HFF-Myc (cell line): ENCODE results near the gene RPS10.

ENCODE experiments used
- DNase-seq: peaks from one replicate; pipeline ENCODE4 v3.0.0-alpha.2; 2011; ENCODE audit warnings: low read depth; ENCODE audit errors: extremely low read depth
- H3K4me3 ChIP-seq: replicated peaks from 2 replicates; pipeline ENCODE4 v1.5.1; 2011; ENCODE audit warnings: low read depth, mild to moderate bottlenecking, control low read depth, low read length
- CTCF ChIP-seq: IDR thresholded peaks from 2 replicates; pipeline ENCODE4 v1.5.1; 2012; ENCODE audit warnings: mild to moderate bottlenecking, low read depth, low read length, control low read depth; ENCODE audit errors: missing control alignments

RPS10 gene

DNA sequence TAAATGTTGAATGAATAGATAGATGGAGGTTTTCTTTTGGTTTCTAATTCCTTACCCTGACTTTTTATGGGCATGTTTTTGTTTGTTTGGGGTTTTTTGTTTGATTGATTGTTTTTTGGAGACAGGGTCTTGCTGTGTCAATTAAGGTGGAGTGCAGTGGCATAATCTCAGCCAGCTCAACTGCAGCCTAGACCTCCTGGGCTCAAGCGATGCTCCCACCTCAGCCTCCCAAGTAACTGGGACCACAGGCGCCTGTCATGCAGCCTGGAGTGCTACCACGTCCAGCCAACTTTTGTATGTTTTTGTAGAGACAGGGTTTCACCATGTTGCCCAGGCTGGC, 31.9 kb downstream of the RPS10 start:
- H3K4me3 ChIP-seq, result no peak overlapping the region
- no peak for TF ChIP-seq CTCF
- no peak for DNase-seq

GRCh38 chr6:34393191-34393965, 32.5 kb downstream of the RPS10 start:
- no peak for DNase-seq
- peak overlapping the region; percentile 80 for H3K4me3 ChIP-seq
- no peak for TF ChIP-seq CTCF

- DNase-seq, result peak; percentile 77
- peak; percentile 84 for TF ChIP-seq CTCF
- H3K4me3 ChIP-seq, result peak within 1 kb of the TSS; percentile 80
Observed at GRCh38 chr6:34392497-34393190, 33.2 kb downstream of the RPS10 start, which contains the start of gene NUDT3. TSS of gene NUDT3 (minus strand) at chr6:34392669. CDS start at chr6:34392362, 307 bp downstream.

GRCh38 chr6:34391786-34392496, 33.9 kb downstream of the RPS10 start:
- DNase-seq, result no peak
- no peak for TF ChIP-seq CTCF
- H3K4me3 ChIP-seq, result peak overlapping the region; percentile 80

GRCh38 chr6:34391473-34391785, 34.4 kb downstream of the RPS10 start:
- TF ChIP-seq CTCF, result no peak
- no peak for DNase-seq
- peak overlapping the region; percentile 80 for H3K4me3 ChIP-seq

DNA sequence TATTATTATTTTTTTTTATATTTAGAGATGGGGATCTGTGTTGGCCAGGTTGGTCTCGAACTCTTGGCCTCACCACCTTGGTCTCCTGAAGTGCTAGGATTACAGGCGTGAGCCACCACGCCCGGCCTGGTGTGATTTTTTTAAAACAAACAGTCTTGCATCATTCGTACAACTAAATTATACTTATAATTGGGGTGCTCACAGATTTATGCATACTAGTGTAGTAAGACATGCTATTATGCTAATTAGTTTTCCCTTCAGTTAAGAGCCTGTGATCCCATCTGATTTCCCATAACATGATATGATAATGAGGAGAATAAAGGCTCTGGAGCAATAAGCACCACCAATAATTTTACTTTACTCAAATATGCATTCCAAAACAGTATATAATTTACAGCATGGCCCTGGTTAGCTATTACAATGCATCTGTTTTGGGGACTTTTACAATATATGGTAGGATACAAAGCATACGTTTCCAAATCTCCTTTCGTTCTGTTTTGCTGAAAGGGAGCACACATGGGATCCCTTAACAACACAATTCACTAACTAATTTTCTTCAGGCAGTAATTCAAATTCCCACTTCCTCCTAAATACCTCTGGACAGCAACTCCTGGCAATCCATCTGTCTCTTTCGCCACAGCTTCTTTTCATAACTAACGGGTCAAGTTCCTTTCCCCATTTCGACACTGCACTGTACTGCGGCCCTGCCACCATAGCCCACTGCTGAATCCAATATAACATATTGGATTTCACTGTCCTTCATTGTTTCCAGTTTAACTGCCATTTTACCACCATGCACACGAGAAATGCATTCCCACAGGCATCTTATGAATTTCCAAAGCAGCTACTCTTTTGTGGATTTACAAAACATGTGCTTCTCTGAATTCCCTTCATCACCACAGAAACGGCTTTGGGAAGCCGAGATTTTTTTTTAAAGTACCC, 35.1 kb downstream of the RPS10 start:
- TF ChIP-seq CTCF, result no peak
- H3K4me3 ChIP-seq, result peak overlapping the region; percentile 80
- no peak for DNase-seq
